HepG2 (cell line): Measurements from ENCODE around the gene KAT7. TPM values are rescaled to one million over a fixed set of nuclear protein-coding genes. Genes with fewer than 3 reads are reported as not detected.

Source experiments
- CREB1 ChIP-seq, 2 experiments: fragments of 450-650 bp in 1 of 2; IDR thresholded peaks; 2 replicates each; pipeline ENCODE4 v1.6.1; 2016 to 2017; ENCODE audit warnings: control low read depth in 1 of 2, mild to moderate bottlenecking in 1 of 2, missing compliant biosample characterization in 1 of 2, missing genetic modification characterization in 1 of 2
- EHMT2 ChIP-seq: fragments of 200-600 bp; sonication (generic); IDR thresholded peaks from 2 replicates; pipeline ENCODE4 v1.7.0; 2017; ENCODE audit warnings: antibody characterized with exemption, low read depth, low read length, borderline replicate concordance
- FOXJ3 ChIP-seq: sonication (generic); formaldehyde crosslinking; IDR thresholded peaks from 2 replicates; pipeline ENCODE4 v1.4.0; 2020; ENCODE audit warnings: missing genetic modification reagents, mild to moderate bottlenecking, borderline replicate concordance
- MXI1 ChIP-seq: IDR thresholded peaks from 3 replicates; pipeline ENCODE4 v1.6.1; 2012; ENCODE audit warnings: low read depth, low read length, inconsistent platforms, borderline replicate concordance
- SMARCC2 ChIP-seq: fragments of 450-650 bp; IDR thresholded peaks from 2 replicates; pipeline ENCODE4 v1.6.1; 2017; ENCODE audit warnings: antibody characterized with exemption, mild to moderate bottlenecking
- SP4 ChIP-seq: sonication (generic); formaldehyde crosslinking; IDR thresholded peaks from 2 replicates; pipeline ENCODE4 v1.8.1; 2023; ENCODE audit warnings: mild to moderate bottlenecking, missing genetic modification reagents
- ZKSCAN1 ChIP-seq: fragments of 150-350 bp; IDR thresholded peaks from 2 replicates; pipeline ENCODE4 v1.6.1; 2014; ENCODE audit warnings: low read length
- ZNF264 ChIP-seq: sonication (generic); formaldehyde crosslinking; IDR thresholded peaks from 2 replicates; pipeline ENCODE4 v1.4.0; 2020; ENCODE audit warnings: missing genetic modification reagents
- ZNF282 ChIP-seq: fragments of 450-650 bp; IDR thresholded peaks from 2 replicates; pipeline ENCODE4 v1.6.1; 2018; ENCODE audit not compliant: partially characterized antibody
- ZNF687 ChIP-seq: sonication (generic); formaldehyde crosslinking; IDR thresholded peaks from 2 replicates; pipeline ENCODE4 v1.5.1; 2020; ENCODE audit warnings: mild to moderate bottlenecking, missing genetic modification reagents, moderate library complexity
- ZNF7 ChIP-seq: IDR thresholded peaks from 2 replicates; pipeline ENCODE4 v1.6.1; 2016; ENCODE audit warnings: missing biosample characterization, missing genetic modification reagents
- ZNF784 ChIP-seq: sonication (generic); formaldehyde crosslinking; IDR thresholded peaks from 2 replicates; pipeline ENCODE4 v1.5.1; 2020; ENCODE audit warnings: missing genetic modification reagents, mild to moderate bottlenecking, borderline replicate concordance
- polyA plus RNA-seq, 8 experiments: library from polyadenylated mRNA; depleted of rRNA in 3 of 8; stranded (reverse) in 7 of 8; unstranded in 1 of 8; fragments of >200 nt; fragmentation: Illumina TruSeq in 4 of 8; extraction: Trizol in 4 of 8; gene quantifications; 2 replicates each; pipeline versions ENCODE4 v1.2.1 to v1.2.3, GENCODE V29; 2011 to 2016; ENCODE audit warnings: low read depth in 4 of 8, missing spikeins in 1 of 8, mixed read lengths in 1 of 8; ENCODE audit not compliant: insufficient read depth in 1 of 8
- total RNA-seq, 5 experiments: library from RNA; depleted of rRNA; stranded (reverse); fragments of >200 nt; fragmentation: Illumina TruSeq; extraction: Trizol; gene quantifications; 2 replicates each; pipeline ENCODE4 v1.2.3, GENCODE V29; 2016; ENCODE audit warnings: low read depth in 1 of 5
- TF ChIP-seq, protein P1 (sequence below): sonication (generic); formaldehyde crosslinking; IDR thresholded peaks from 2 replicates; pipeline ENCODE4 v1.4.0; 2020; ENCODE audit warnings: mild to moderate bottlenecking, missing genetic modification reagents
- TF ChIP-seq, protein P2 (sequence below): IDR thresholded peaks from 2 replicates; pipeline ENCODE4 v1.6.1; 2016
- TF ChIP-seq, protein P3 (sequence below): sonication (generic); formaldehyde crosslinking; IDR thresholded peaks from 2 replicates; pipeline ENCODE4 v1.4.0; 2020; ENCODE audit warnings: missing genetic modification reagents, borderline replicate concordance
- TF ChIP-seq, protein P4 (sequence below): sonication (generic); formaldehyde crosslinking; IDR thresholded peaks from 2 replicates; pipeline ENCODE4 v1.4.0; 2020; ENCODE audit warnings: mild to moderate bottlenecking, missing genetic modification reagents

The KAT7 gene
- total and polyA plus RNA-seq, 2 of the 13 experiments (the other 11 are each of a cell fraction or from before 2014, with no cell fraction given): 21.2 to 39.2 TPM

- TF ChIP-seq, protein P1, sequence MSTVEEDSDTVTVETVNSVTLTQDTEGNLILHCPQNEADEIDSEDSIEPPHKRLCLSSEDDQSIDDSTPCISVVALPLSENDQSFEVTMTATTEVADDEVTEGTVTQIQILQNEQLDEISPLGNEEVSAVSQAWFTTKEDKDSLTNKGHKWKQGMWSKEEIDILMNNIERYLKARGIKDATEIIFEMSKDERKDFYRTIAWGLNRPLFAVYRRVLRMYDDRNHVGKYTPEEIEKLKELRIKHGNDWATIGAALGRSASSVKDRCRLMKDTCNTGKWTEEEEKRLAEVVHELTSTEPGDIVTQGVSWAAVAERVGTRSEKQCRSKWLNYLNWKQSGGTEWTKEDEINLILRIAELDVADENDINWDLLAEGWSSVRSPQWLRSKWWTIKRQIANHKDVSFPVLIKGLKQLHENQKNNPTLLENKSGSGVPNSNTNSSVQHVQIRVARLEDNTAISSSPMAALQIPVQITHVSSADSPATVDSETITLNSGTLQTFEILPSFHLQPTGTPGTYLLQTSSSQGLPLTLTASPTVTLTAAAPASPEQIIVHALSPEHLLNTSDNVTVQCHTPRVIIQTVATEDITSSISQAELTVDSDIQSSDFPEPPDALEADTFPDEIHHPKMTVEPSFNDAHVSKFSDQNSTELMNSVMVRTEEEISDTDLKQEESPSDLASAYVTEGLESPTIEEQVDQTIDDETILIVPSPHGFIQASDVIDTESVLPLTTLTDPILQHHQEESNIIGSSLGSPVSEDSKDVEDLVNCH (CRISPR knock-in tag): no peak
- TF ChIP-seq, protein P2, sequence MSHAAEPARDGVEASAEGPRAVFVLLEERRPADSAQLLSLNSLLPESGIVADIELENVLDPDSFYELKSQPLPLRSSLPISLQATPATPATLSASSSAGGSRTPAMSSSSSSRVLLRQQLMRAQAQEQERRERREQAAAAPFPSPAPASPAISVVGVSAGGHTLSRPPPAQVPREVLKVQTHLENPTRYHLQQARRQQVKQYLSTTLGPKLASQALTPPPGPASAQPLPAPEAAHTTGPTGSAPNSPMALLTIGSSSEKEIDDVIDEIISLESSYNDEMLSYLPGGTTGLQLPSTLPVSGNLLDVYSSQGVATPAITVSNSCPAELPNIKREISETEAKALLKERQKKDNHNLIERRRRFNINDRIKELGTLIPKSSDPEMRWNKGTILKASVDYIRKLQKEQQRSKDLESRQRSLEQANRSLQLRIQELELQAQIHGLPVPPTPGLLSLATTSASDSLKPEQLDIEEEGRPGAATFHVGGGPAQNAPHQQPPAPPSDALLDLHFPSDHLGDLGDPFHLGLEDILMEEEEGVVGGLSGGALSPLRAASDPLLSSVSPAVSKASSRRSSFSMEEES (CRISPR knock-in tag): peak; percentile 71
- TF ChIP-seq EHMT2 (peak; percentile 58; the same call in 1 of the 2 replicates), FOXJ3 (CRISPR knock-in tag) (no peak), ZNF687 (CRISPR knock-in tag) (peak; percentile 21; the same call in 1 of the 2 replicates), SP4 (CRISPR knock-in tag) (peak; percentile 94), SMARCC2 (no peak), ZNF264 (CRISPR knock-in tag) (no peak), ZNF7 (CRISPR knock-in tag) (no peak), CREB1 (IDR thresholded peaks at IDR 0.05) (peak; percentile 97), CREB1 (CRISPR knock-in tag; IDR thresholded peaks at IDR 0.05) (peak; percentile 93), ZNF282 (no peak), ZNF784 (CRISPR knock-in tag) (no peak), ZKSCAN1 (no peak), MXI1 (peak; percentile 46; the same call in 1 of the 3 replicates)
- TF ChIP-seq, protein P3, sequence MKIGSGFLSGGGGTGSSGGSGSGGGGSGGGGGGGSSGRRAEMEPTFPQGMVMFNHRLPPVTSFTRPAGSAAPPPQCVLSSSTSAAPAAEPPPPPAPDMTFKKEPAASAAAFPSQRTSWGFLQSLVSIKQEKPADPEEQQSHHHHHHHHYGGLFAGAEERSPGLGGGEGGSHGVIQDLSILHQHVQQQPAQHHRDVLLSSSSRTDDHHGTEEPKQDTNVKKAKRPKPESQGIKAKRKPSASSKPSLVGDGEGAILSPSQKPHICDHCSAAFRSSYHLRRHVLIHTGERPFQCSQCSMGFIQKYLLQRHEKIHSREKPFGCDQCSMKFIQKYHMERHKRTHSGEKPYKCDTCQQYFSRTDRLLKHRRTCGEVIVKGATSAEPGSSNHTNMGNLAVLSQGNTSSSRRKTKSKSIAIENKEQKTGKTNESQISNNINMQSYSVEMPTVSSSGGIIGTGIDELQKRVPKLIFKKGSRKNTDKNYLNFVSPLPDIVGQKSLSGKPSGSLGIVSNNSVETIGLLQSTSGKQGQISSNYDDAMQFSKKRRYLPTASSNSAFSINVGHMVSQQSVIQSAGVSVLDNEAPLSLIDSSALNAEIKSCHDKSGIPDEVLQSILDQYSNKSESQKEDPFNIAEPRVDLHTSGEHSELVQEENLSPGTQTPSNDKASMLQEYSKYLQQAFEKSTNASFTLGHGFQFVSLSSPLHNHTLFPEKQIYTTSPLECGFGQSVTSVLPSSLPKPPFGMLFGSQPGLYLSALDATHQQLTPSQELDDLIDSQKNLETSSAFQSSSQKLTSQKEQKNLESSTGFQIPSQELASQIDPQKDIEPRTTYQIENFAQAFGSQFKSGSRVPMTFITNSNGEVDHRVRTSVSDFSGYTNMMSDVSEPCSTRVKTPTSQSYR (CRISPR knock-in tag): no peak; the same call in 1 of the 2 replicates
- TF ChIP-seq, protein P4, sequence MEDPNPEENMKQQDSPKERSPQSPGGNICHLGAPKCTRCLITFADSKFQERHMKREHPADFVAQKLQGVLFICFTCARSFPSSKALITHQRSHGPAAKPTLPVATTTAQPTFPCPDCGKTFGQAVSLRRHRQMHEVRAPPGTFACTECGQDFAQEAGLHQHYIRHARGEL (CRISPR knock-in tag): no peak
Observed at GRCh38 chr17:49763735-49764558, 24.5 kb upstream of the KAT7 start, which contains the start of gene FAM117A (continued).
